SK-N-SH (cell line): ENCODE measurements around the gene AKAP12. TPM values are rescaled to one million over a fixed set of nuclear protein-coding genes. Genes with fewer than 3 reads are reported as not detected.

Source experiments
- CTCF ChIA-PET: fragments of 300-600, 350-600 bp; formaldehyde crosslinking; extraction: SDS; loops from one replicate; lab custom pipeline; 2021; lab: Yijun Ruan, JAX
- POLR2A ChIA-PET: fragments of 350-600 bp; sonication (Branson Sonifier 250); formaldehyde crosslinking; extraction: SDS; loops from one replicate; lab custom pipeline; 2020; ENCODE audit warnings: antibody characterized with exemption, inconsistent platforms; lab: Yijun Ruan, JAX
- DNase-seq: peaks from one replicate; pipeline ENCODE4 v3.0.0; 2012
- H2AFZ ChIP-seq: fragments of 200-600 bp; sonication (generic); 2 replicates; pipeline ENCODE4 v1.8.1; 2016; ENCODE audit warnings: antibody characterized with exemption, mild to moderate bottlenecking, low read depth
- H3F3A ChIP-seq: fragments of 200-600 bp; sonication (generic); replicated peaks from 2 replicates; pipeline ENCODE3; 2016; ENCODE audit warnings: antibody characterized with exemption, mild to moderate bottlenecking; ENCODE audit not compliant: insufficient read depth
- H3K27ac ChIP-seq, 2 experiments: fragments of 200-500 bp in 1 of 2; fragments of 200-600 bp in 1 of 2; sonication (Bioruptor generic) in 1 of 2; sonication (generic), shearing (Covaris generic) in 1 of 2; 2 replicates each; pipeline versions ENCODE4 v1.5.1 to v1.6.1; 2014 to 2016; ENCODE audit warnings: low read depth in 2 of 2, inconsistent platforms in 1 of 2, low read length in 1 of 2, mild to moderate bottlenecking in 1 of 2, mixed read lengths in 1 of 2
- H3K27me3 ChIP-seq: fragments of 200-600 bp; sonication (generic), shearing (Covaris generic); 2 replicates; pipeline ENCODE4 v1.6.1; 2016; ENCODE audit warnings: mixed run types; ENCODE audit not compliant: insufficient read depth
- H3K36me3 ChIP-seq, 2 experiments: fragments of 200-500 bp in 1 of 2; fragments of 200-600 bp in 1 of 2; sonication (Bioruptor generic) in 1 of 2; sonication (generic) in 1 of 2; replicated peaks in 1 of 2; 2 replicates each; pipeline versions ENCODE3 to v1.5.1; 2014 to 2016; ENCODE audit warnings: low read length in 1 of 2, mild to moderate bottlenecking in 1 of 2; ENCODE audit not compliant: insufficient read depth in 2 of 2, control insufficient read depth in 1 of 2
- H3K4me1 ChIP-seq, 2 experiments: fragments of 200-500 bp in 1 of 2; fragments of 200-600 bp in 1 of 2; sonication (Bioruptor generic) in 1 of 2; sonication (generic), shearing (Covaris generic) in 1 of 2; 2 replicates each; pipeline versions ENCODE4 v1.5.1 to v1.6.1; 2014 to 2016; ENCODE audit warnings: low read depth in 1 of 2, low read length in 1 of 2, mixed run types in 1 of 2; ENCODE audit not compliant: insufficient read depth in 2 of 2, control insufficient read depth in 1 of 2
- H3K4me2 ChIP-seq: fragments of 200-600 bp; sonication (generic), shearing (Covaris generic); 2 replicates; pipeline ENCODE4 v1.6.1; 2017; ENCODE audit warnings: mixed run types
- H3K4me3 ChIP-seq, 2 experiments: fragments of 200-500 bp in 1 of 2; fragments of 200-600 bp in 1 of 2; sonication (Bioruptor generic) in 1 of 2; sonication (generic), shearing (Covaris generic) in 1 of 2; 2 replicates each; pipeline versions ENCODE4 v1.5.1 to v1.8.1; 2014 to 2016; ENCODE audit warnings: low read depth in 2 of 2, inconsistent platforms in 1 of 2, low read length in 1 of 2, mild to moderate bottlenecking in 1 of 2, mixed read lengths in 1 of 2, moderate library complexity in 1 of 2
- H3K79me2 ChIP-seq: fragments of 200-600 bp; sonication (generic); 2 replicates; pipeline ENCODE4 v1.8.1; 2017; ENCODE audit warnings: mild to moderate bottlenecking; ENCODE audit not compliant: insufficient read depth
- H3K9ac ChIP-seq: fragments of 200-600 bp; sonication (generic); 2 replicates; pipeline ENCODE4 v1.6.1; 2017; ENCODE audit warnings: mixed run types
- H3K9me2 ChIP-seq: fragments of 200-600 bp; sonication (generic); 2 replicates; pipeline ENCODE4 v1.6.1; 2017; ENCODE audit warnings: mixed run types
- H3K9me3 ChIP-seq: fragments of 200-600 bp; sonication (generic); 2 replicates; pipeline ENCODE4 v1.6.1; 2017; ENCODE audit warnings: mixed run types, mild to moderate bottlenecking, moderate library complexity
- H4K20me1 ChIP-seq: fragments of 200-600 bp; sonication (generic); 2 replicates; pipeline ENCODE4 v1.6.1; 2017; ENCODE audit warnings: mild to moderate bottlenecking, mixed run types; ENCODE audit not compliant: insufficient read depth
- CHD2 ChIP-seq: fragments of 150-350 bp; IDR thresholded peaks from 2 replicates; pipeline ENCODE4 v1.6.1; 2018; ENCODE audit warnings: low read length; ENCODE audit not compliant: partially characterized antibody
- ELF1 ChIP-seq: IDR thresholded peaks from 2 replicates; pipeline ENCODE4 v1.4.0; 2012
- EZH2phosphoT487 ChIP-seq: fragments of 200-600 bp; sonication (generic); IDR thresholded peaks from 2 replicates; pipeline ENCODE4 v1.6.1; 2017; ENCODE audit warnings: low read depth, mixed run types, mild to moderate bottlenecking, antibody characterized with exemption, moderate library complexity, borderline replicate concordance
- FOSL2 ChIP-seq: IDR thresholded peaks from 2 replicates; pipeline ENCODE4 v1.4.0; 2012; ENCODE audit warnings: low read depth, mild to moderate bottlenecking, moderate library complexity, borderline replicate concordance
- FOXJ3 ChIP-seq: sonication (generic); formaldehyde crosslinking; IDR thresholded peaks from 2 replicates; pipeline ENCODE4 v1.5.1; 2020; ENCODE audit warnings: mild to moderate bottlenecking, missing genetic modification reagents
- FOXM1 ChIP-seq: IDR thresholded peaks from 2 replicates; pipeline ENCODE4 v1.4.0; 2012; ENCODE audit warnings: low read depth, mild to moderate bottlenecking
- GABPA ChIP-seq: IDR thresholded peaks from 2 replicates; pipeline ENCODE4 v1.4.0; 2012; ENCODE audit warnings: low read depth, mild to moderate bottlenecking
- GATA2 ChIP-seq: sonication (generic); formaldehyde crosslinking; IDR thresholded peaks from 2 replicates; pipeline ENCODE4 v1.5.0; 2020; ENCODE audit warnings: mild to moderate bottlenecking, missing genetic modification reagents
- JUND ChIP-seq: IDR thresholded peaks from 2 replicates; pipeline ENCODE4 v1.4.0; 2012
- MXI1 ChIP-seq: IDR thresholded peaks from 2 replicates; pipeline ENCODE4 v1.6.1; 2012; ENCODE audit warnings: mild to moderate bottlenecking, low read depth, low read length, improper control_type of control experiment
- NRF1 ChIP-seq: IDR thresholded peaks from 2 replicates; pipeline ENCODE4 v1.6.1; 2012; ENCODE audit warnings: low read depth, mild to moderate bottlenecking, low read length
- RAD21 ChIP-seq: IDR thresholded peaks from 2 replicates; pipeline ENCODE4 v1.6.1; 2012; ENCODE audit warnings: mild to moderate bottlenecking, low read length
- RCOR1 ChIP-seq: fragments of 150-350 bp; IDR thresholded peaks from 2 replicates; pipeline ENCODE4 v1.6.1; 2017; ENCODE audit warnings: antibody characterized with exemption, low read length
- RFX5 ChIP-seq: IDR thresholded peaks from 2 replicates; pipeline ENCODE4 v1.6.1; 2012; ENCODE audit warnings: mild to moderate bottlenecking, improper control_type of control experiment, low read length
- SMC3 ChIP-seq: IDR thresholded peaks from 2 replicates; pipeline ENCODE4 v1.6.1; 2012; ENCODE audit warnings: low read depth, low read length, improper control_type of control experiment
- TCF12 ChIP-seq: IDR thresholded peaks from 2 replicates; pipeline ENCODE4 v1.4.0; 2012
- YY1 ChIP-seq: IDR thresholded peaks from 2 replicates; pipeline ENCODE4 v1.4.0; 2012; ENCODE audit warnings: low read depth, mild to moderate bottlenecking
- WGBS: methylation state at CpG from one replicate; pipeline ENCODE4 v1.1.6; 2017; ENCODE audit warnings: low lambda C conversion rate; 5-methylcytosine and 5-hydroxymethylcytosine counted together
- polyA plus RNA-seq, 3 experiments: library from polyadenylated mRNA; depleted of rRNA; stranded (reverse); fragments of >200 nt; gene quantifications; 2 replicates each; pipeline ENCODE4 v1.2.3, GENCODE V29; 2012
- TF ChIP-seq, protein P1 (sequence below): IDR thresholded peaks from 2 replicates; pipeline ENCODE4 v1.4.0; 2012; ENCODE audit warnings: low read depth, borderline replicate concordance
- TF ChIP-seq, protein P2 (sequence below): IDR thresholded peaks from 2 replicates; pipeline ENCODE4 v1.4.0; 2012; ENCODE audit warnings: low read depth
- TF ChIP-seq, protein P3 (sequence below): fragments of 200-600 bp; sonication (generic); IDR thresholded peaks from 2 replicates; pipeline ENCODE4 v1.6.1; 2017; ENCODE audit warnings: antibody characterized with exemption, mild to moderate bottlenecking, moderate library complexity
- TF ChIP-seq, protein P4 (sequence below): IDR thresholded peaks from 2 replicates; pipeline ENCODE4 v1.4.0; 2012; ENCODE audit warnings: low read depth, borderline replicate concordance
- TF ChIP-seq, protein P5 (sequence below): IDR thresholded peaks from 2 replicates; pipeline ENCODE4 v1.6.1; 2012; ENCODE audit warnings: mild to moderate bottlenecking, low read depth, low read length, moderate library complexity
- TF ChIP-seq, protein P6 (sequence below): fragments of 150-350 bp; IDR thresholded peaks from 2 replicates; pipeline ENCODE4 v1.6.1; 2017; ENCODE audit warnings: antibody characterized with exemption, low read length, low read depth, borderline replicate concordance

The AKAP12 gene
- polyA plus RNA-seq, 1 of the 3 experiments (the other 2 are of a cell fraction), result 46.5 TPM

DNA sequence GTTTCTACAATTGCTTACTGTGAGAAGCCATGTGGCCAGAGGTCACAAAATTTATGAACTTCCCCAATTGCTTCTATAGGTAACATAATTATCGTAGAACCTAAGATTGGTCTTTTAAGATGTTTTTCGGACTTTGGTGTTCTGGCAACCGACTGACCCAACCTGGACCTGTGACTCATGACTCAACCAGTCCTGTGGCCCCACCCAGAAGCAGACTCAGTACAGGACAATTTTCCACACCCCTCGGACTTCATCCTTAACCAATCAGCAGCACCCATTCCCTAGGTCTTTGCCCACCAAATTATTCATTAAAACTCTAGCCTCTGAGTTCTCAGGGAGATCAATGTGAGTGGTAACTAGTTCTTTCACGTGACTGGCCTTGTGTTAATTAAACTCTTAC, 26.4 kb upstream of the AKAP12 start (continued):
- TF ChIP-seq GABPA, result no peak
- no peak for TF ChIP-seq SMC3
- TF ChIP-seq EZH2phosphoT487, result no peak
- TF ChIP-seq, protein P1, sequence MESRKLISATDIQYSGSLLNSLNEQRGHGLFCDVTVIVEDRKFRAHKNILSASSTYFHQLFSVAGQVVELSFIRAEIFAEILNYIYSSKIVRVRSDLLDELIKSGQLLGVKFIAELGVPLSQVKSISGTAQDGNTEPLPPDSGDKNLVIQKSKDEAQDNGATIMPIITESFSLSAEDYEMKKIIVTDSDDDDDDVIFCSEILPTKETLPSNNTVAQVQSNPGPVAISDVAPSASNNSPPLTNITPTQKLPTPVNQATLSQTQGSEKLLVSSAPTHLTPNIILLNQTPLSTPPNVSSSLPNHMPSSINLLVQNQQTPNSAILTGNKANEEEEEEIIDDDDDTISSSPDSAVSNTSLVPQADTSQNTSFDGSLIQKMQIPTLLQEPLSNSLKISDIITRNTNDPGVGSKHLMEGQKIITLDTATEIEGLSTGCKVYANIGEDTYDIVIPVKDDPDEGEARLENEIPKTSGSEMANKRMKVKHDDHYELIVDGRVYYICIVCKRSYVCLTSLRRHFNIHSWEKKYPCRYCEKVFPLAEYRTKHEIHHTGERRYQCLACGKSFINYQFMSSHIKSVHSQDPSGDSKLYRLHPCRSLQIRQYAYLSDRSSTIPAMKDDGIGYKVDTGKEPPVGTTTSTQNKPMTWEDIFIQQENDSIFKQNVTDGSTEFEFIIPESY, result no peak
- no peak for TF ChIP-seq CHD2
- TF ChIP-seq RFX5, result no peak
- TF ChIP-seq MXI1, result no peak
- TF ChIP-seq FOXJ3 (CRISPR knock-in tag), result no peak
- TF ChIP-seq, protein P2, sequence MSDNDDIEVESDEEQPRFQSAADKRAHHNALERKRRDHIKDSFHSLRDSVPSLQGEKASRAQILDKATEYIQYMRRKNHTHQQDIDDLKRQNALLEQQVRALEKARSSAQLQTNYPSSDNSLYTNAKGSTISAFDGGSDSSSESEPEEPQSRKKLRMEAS, result no peak
- TF ChIP-seq RCOR1, result no peak
- no peak for TF ChIP-seq GATA2
- no peak for TF ChIP-seq YY1

DNA sequence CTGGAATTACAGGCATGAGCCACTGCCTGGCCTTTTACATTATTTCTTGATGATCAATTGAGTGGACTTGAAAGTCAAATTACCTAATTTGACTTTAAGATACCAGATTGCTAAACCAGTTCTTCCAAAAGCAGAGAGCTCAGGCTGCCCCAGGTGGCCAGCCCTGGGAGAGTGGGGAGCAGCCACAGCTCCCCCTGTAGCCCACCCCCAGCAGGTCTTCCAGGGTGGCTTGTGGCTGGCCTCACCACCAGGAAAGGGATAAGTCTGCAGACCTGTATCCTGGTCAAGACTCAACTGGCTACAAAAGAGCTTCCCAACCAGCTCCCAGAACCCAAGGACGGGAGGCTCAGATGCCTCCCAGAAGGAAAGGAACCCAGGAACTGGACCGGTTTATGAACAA, 23.8 kb upstream of the AKAP12 start:
- H3K27ac ChIP-seq, result no peak overlapping the region
- H3K4me2 ChIP-seq, result no peak overlapping the region
- H3K36me3 ChIP-seq, result no peaks in the 10 kb centered on the region
- no peaks in the 10 kb centered on the region for H4K20me1 ChIP-seq
- no peaks in the 10 kb centered on the region for H3F3A ChIP-seq
- ChIA-PET CTCF (interaction anchor here (0.7 kb wide), 1 partner anchor 137 kb away, joined by 3 read pairs; no protein-coding TSS in a partner anchor), POLR2A (no interaction called here)
- H2AFZ ChIP-seq, result no peak overlapping the region
- TF ChIP-seq FOXM1 (no peak), EZH2phosphoT487 (no peak), TCF12 (no peak), ELF1 (no peak), RFX5 (no peak), GABPA (no peak), RAD21 (no peak), NRF1 (no peak), FOSL2 (no peak), JUND (no peak)
- TF ChIP-seq, protein P3, sequence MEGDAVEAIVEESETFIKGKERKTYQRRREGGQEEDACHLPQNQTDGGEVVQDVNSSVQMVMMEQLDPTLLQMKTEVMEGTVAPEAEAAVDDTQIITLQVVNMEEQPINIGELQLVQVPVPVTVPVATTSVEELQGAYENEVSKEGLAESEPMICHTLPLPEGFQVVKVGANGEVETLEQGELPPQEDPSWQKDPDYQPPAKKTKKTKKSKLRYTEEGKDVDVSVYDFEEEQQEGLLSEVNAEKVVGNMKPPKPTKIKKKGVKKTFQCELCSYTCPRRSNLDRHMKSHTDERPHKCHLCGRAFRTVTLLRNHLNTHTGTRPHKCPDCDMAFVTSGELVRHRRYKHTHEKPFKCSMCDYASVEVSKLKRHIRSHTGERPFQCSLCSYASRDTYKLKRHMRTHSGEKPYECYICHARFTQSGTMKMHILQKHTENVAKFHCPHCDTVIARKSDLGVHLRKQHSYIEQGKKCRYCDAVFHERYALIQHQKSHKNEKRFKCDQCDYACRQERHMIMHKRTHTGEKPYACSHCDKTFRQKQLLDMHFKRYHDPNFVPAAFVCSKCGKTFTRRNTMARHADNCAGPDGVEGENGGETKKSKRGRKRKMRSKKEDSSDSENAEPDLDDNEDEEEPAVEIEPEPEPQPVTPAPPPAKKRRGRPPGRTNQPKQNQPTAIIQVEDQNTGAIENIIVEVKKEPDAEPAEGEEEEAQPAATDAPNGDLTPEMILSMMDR, result no peak
- TF ChIP-seq, protein P4, sequence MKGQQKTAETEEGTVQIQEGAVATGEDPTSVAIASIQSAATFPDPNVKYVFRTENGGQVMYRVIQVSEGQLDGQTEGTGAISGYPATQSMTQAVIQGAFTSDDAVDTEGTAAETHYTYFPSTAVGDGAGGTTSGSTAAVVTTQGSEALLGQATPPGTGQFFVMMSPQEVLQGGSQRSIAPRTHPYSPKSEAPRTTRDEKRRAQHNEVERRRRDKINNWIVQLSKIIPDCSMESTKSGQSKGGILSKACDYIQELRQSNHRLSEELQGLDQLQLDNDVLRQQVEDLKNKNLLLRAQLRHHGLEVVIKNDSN, result no peak
- TF ChIP-seq, protein P5, sequence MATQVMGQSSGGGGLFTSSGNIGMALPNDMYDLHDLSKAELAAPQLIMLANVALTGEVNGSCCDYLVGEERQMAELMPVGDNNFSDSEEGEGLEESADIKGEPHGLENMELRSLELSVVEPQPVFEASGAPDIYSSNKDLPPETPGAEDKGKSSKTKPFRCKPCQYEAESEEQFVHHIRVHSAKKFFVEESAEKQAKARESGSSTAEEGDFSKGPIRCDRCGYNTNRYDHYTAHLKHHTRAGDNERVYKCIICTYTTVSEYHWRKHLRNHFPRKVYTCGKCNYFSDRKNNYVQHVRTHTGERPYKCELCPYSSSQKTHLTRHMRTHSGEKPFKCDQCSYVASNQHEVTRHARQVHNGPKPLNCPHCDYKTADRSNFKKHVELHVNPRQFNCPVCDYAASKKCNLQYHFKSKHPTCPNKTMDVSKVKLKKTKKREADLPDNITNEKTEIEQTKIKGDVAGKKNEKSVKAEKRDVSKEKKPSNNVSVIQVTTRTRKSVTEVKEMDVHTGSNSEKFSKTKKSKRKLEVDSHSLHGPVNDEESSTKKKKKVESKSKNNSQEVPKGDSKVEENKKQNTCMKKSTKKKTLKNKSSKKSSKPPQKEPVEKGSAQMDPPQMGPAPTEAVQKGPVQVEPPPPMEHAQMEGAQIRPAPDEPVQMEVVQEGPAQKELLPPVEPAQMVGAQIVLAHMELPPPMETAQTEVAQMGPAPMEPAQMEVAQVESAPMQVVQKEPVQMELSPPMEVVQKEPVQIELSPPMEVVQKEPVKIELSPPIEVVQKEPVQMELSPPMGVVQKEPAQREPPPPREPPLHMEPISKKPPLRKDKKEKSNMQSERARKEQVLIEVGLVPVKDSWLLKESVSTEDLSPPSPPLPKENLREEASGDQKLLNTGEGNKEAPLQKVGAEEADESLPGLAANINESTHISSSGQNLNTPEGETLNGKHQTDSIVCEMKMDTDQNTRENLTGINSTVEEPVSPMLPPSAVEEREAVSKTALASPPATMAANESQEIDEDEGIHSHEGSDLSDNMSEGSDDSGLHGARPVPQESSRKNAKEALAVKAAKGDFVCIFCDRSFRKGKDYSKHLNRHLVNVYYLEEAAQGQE, result no peak
- TF ChIP-seq, protein P6, sequence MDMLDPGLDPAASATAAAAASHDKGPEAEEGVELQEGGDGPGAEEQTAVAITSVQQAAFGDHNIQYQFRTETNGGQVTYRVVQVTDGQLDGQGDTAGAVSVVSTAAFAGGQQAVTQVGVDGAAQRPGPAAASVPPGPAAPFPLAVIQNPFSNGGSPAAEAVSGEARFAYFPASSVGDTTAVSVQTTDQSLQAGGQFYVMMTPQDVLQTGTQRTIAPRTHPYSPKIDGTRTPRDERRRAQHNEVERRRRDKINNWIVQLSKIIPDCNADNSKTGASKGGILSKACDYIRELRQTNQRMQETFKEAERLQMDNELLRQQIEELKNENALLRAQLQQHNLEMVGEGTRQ, result no peak
- H3K9me3 ChIP-seq, result peaks cover 4% of the 10 kb centered on the region; the same call in 1 of the 2 replicates
- no peaks in the 10 kb centered on the region for H3K27me3 ChIP-seq
- no peaks in the 10 kb centered on the region for H3K9me2 ChIP-seq
- no peaks in the 10 kb centered on the region for H3K79me2 ChIP-seq
- no peak overlapping the region for H3K4me3 ChIP-seq
- no peak overlapping the region for H3K9ac ChIP-seq
- H3K4me1 ChIP-seq, result no peaks in the 10 kb centered on the region
- 94% methylated on average over 2 of the region's 2 CpGs for WGBS
- DNase-seq, result no peak
